Subcutaneous adipose tissue (tissue), 4 donors: ENCODE measurements around the gene PARD3. TPM values are rescaled to one million over a fixed set of nuclear protein-coding genes. Genes with fewer than 3 reads are reported as not detected.

Experiments used
- CTCF ChIP-seq: fragments of 450-650 bp; IDR thresholded peaks from one replicate; pipeline ENCODE4 v1.5.1; 2016; ENCODE audit warnings: low read depth, mild to moderate bottlenecking, control low read depth, antibody characterized with exemption, moderate library complexity
- total RNA-seq, 4 donors: library from RNA; depleted of rRNA; stranded (reverse); fragments of >200 nt; gene quantifications; one replicate each; pipeline ENCODE4 v1.1.0, GENCODE V29; 2016

Gene PARD3
- total RNA-seq, 4 donors from 2014 or later: 39.4 to 70.3 (median 45.0) TPM

GRCh38 chr10:34635111-34635510 is 180.0 kb downstream of the PARD3 start:
- no peak for TF ChIP-seq CTCF

- TF ChIP-seq CTCF: no peak
Observed at GRCh38 chr10:34633374-34633773, 181.7 kb downstream of the PARD3 start.

- TF ChIP-seq CTCF: no peak
Observed at GRCh38 chr10:34629084-34629483, 186.0 kb downstream of the PARD3 start.

GRCh38 chr10:34628174-34628796 is 186.8 kb downstream of the PARD3 start:
- TF ChIP-seq CTCF: no peak

- TF ChIP-seq CTCF: no peak
Observed at GRCh38 chr10:34627741-34628140, 187.4 kb downstream of the PARD3 start.

GRCh38 chr10:34627331-34627730 is 187.8 kb downstream of the PARD3 start:
- TF ChIP-seq CTCF: no peak

GRCh38 chr10:34626158-34626880 is 188.8 kb downstream of the PARD3 start:
- TF ChIP-seq CTCF: no peak
